Activated CD4-positive, alpha-beta memory T cell treated with anti-CD3 and anti-CD28 coated beads for 36 hours (primary cell): Measurements from ENCODE around the gene VPS72. TPM values are rescaled to one million over a fixed set of nuclear protein-coding genes. Genes with fewer than 3 reads are reported as not detected.

ENCODE experiments used
- CTCF ChIA-PET: fragments of 350-600 bp; sonication (Branson Sonifier 250); formaldehyde crosslinking; loops from one replicate; lab custom pipeline; 2021; ENCODE audit warnings: antibody characterized with exemption, inconsistent platforms; lab: Charles Lee
- POLR2A ChIA-PET: fragments of 350-600 bp; sonication (Branson Sonifier 250); formaldehyde crosslinking; loops from one replicate; lab custom pipeline; 2021; ENCODE audit warnings: antibody characterized with exemption; lab: Charles Lee
- DNase-seq: peaks from one replicate; pipeline ENCODE4 v3.0.0-alpha.2; 2020
- H3K27ac Mint-ChIP-seq: one replicate; pipeline ENCODE4 v1.8.0; 2021; ENCODE audit warnings: mixed read lengths
- H3K27me3 Mint-ChIP-seq: one replicate; pipeline ENCODE4 v1.8.0; 2021; ENCODE audit warnings: mixed read lengths
- H3K36me3 Mint-ChIP-seq: one replicate; pipeline ENCODE4 v1.8.0; 2021; ENCODE audit warnings: mixed read lengths
- H3K4me1 Mint-ChIP-seq: one replicate; pipeline ENCODE4 v1.8.0; 2021; ENCODE audit warnings: low read depth, mixed read lengths
- H3K4me3 Mint-ChIP-seq: one replicate; pipeline ENCODE4 v1.8.0; 2021; ENCODE audit warnings: mild to moderate bottlenecking, mixed read lengths
- H3K9me3 Mint-ChIP-seq: one replicate; pipeline ENCODE4 v1.8.0; 2021; ENCODE audit warnings: mixed read lengths
- intact Hi-C: fragments of 100-400 bp; cut with micrococcal nuclease; formaldehyde crosslinking; loops from one replicate; pipeline ENCODE4 v1.15.1; 2023
- total RNA-seq, 2 experiments: library from RNA; stranded (reverse); gene quantifications; one replicate each; pipeline ENCODE4 v1.2.3, GENCODE V29; 2021

VPS72 gene
- total RNA-seq, 2 experiments from 2014 or later: 77.6 to 80.4 TPM

GRCh38 chr1:151159373-151159772 is 30.6 kb downstream of the VPS72 start:
- H3K36me3 Mint-ChIP-seq: peaks cover 35% of the 10 kb centered on the region
- POLR2A ChIA-PET: interaction anchor here (1.0 to 1.6 kb wide), 4 partner anchors 12 to 597 kb away, joined by 3 to 8 read pairs (median 4); partner anchors contain the start of genes PSMD4 and VPS72

GRCh38 chr1:151158751-151159251 is 31.2 kb downstream of the VPS72 start:
- intact Hi-C loops: loop anchor here (5.0 kb wide), 2 partner anchors 38 to 546 kb away; partner anchors contain the start of gene PIP5K1A
- peak; percentile 51 for DNase-seq
- H3K27me3 Mint-ChIP-seq: no peaks in the 10 kb centered on the region
- H3K9me3 Mint-ChIP-seq: no peaks in the 10 kb centered on the region
- peaks cover 35% of the 10 kb centered on the region for H3K36me3 Mint-ChIP-seq
- H3K4me1 Mint-ChIP-seq: peaks cover 48% of the 10 kb centered on the region
- H3K4me3 Mint-ChIP-seq: peak overlapping the region; percentile 97
- CTCF ChIA-PET: interaction anchor here (0.5 to 9.8 kb wide), 5 partner anchors 28 to 1086 kb away, joined by 3 to 298 read pairs (median 4); no protein-coding TSS in a partner anchor
- POLR2A ChIA-PET: interaction anchor here (1.0 to 2.5 kb wide), 5 partner anchors 13 to 597 kb away, joined by 3 to 10 read pairs (median 5); partner anchors contain the start of genes PSMD4 and VPS72
- peak overlapping the region; percentile 97 for H3K27ac Mint-ChIP-seq

More at GRCh38 chr1:151159373-151159772, 30.6 kb downstream of the VPS72 start:
- no peaks in the 10 kb centered on the region for H3K9me3 Mint-ChIP-seq
- intact Hi-C loops: loop anchor here (5.0 kb wide), 2 partner anchors 38 to 547 kb away; partner anchors contain the start of gene PIP5K1A
- peak overlapping the region; percentile 16 for H3K4me3 Mint-ChIP-seq
- no peaks in the 10 kb centered on the region for H3K27me3 Mint-ChIP-seq
- H3K4me1 Mint-ChIP-seq: peaks cover 52% of the 10 kb centered on the region
- CTCF ChIA-PET: interaction anchor here (0.5 to 9.8 kb wide), 5 partner anchors 28 to 1086 kb away, joined by 3 to 298 read pairs (median 4); no protein-coding TSS in a partner anchor
- H3K27ac Mint-ChIP-seq: peak overlapping the region; percentile 97
- DNase-seq: no peak

GRCh38 chr1:151158326-151158725 is 31.7 kb downstream of the VPS72 start:
- no peaks in the 10 kb centered on the region for H3K27me3 Mint-ChIP-seq
- peaks cover 48% of the 10 kb centered on the region for H3K4me1 Mint-ChIP-seq
- POLR2A ChIA-PET: interaction anchor here (0.6 to 2.5 kb wide), 6 partner anchors 26 to 596 kb away, joined by 4 to 10 read pairs (median 5); partner anchors contain the start of genes C1orf56, PSMD4 and VPS72
- CTCF ChIA-PET: interaction anchor here (1.3 to 9.8 kb wide), 6 partner anchors 22 to 152 kb away, joined by 3 to 298 read pairs (median 5); partner anchors contain the start of gene MINDY1
- H3K27ac Mint-ChIP-seq: peak overlapping the region; percentile 97
- peak overlapping the region; percentile 97 for H3K4me3 Mint-ChIP-seq
- peak; percentile 84 for DNase-seq
- H3K9me3 Mint-ChIP-seq: no peaks in the 10 kb centered on the region
- intact Hi-C loops: loop anchor here (5.0 kb wide), 2 partner anchors 39 to 546 kb away; partner anchors contain the start of gene PIP5K1A
- H3K36me3 Mint-ChIP-seq: peaks cover 35% of the 10 kb centered on the region

- POLR2A ChIA-PET: interaction anchor here (0.6 to 2.5 kb wide), 14 partner anchors 9 to 793 kb away, joined by 3 to 18 read pairs (median 4); partner anchors contain the start of genes C1orf56, CDC42SE1, LYSMD1 and PSMD4
Observed at GRCh38 chr1:151157067-151157531, 32.9 kb downstream of the VPS72 start.

GRCh38 chr1:151156515-151156819 is 33.5 kb downstream of the VPS72 start, which contains the start of gene TNFAIP8L2:
Gene TNFAIP8L2, plus strand, starts transcription at chr1:151156649. Its CDS starts 2,049 bp downstream, at chr1:151158698.
- ChIA-PET CTCF (interaction anchor here (0.6 to 9.8 kb wide), 30 partner anchors 8 to 192 kb away, joined by 3 to 298 read pairs (median 5); partner anchors contain the start of genes C1orf56, CDC42SE1, GABPB2 and MINDY1), POLR2A (interaction anchor here (0.7 to 2.5 kb wide), 12 partner anchors 9 to 793 kb away, joined by 3 to 18 read pairs (median 4); partner anchors contain the start of genes CDC42SE1, LYSMD1, PSMD4 and RPRD2)
- Mint-ChIP-seq H3K27me3 (no peaks in the 10 kb centered on the region), H3K36me3 (peaks cover 31% of the 10 kb centered on the region), H3K9me3 (no peaks in the 10 kb centered on the region), H3K4me3 (peak within 1 kb of the TSS; percentile 97), H3K4me1 (peaks cover 38% of the 10 kb centered on the region), H3K27ac (peak within 1 kb of the TSS; percentile 97)
- peak; percentile 91 for DNase-seq
- intact Hi-C loops: loop anchor here (1.0 to 5.0 kb wide), 8 partner anchors 41 to 596 kb away; partner anchors contain the start of genes CDC42SE1, PIP5K1A and PRUNE1

More at GRCh38 chr1:151157067-151157531, 32.9 kb downstream of the VPS72 start:
- Mint-ChIP-seq H3K27me3 (no peaks in the 10 kb centered on the region), H3K9me3 (no peaks in the 10 kb centered on the region), H3K36me3 (peaks cover 35% of the 10 kb centered on the region), H3K4me3 (peak overlapping the region; percentile 97), H3K27ac (peak overlapping the region; percentile 97), H3K4me1 (peaks cover 44% of the 10 kb centered on the region)
- peak; percentile 86 for DNase-seq
- intact Hi-C loops: loop anchor here (1.0 to 5.0 kb wide), 6 partner anchors 8 to 596 kb away; partner anchors contain the start of genes CDC42SE1, LYSMD1, PIP5K1A and PRUNE1
- CTCF ChIA-PET: interaction anchor here (0.6 to 9.8 kb wide), 32 partner anchors 8 to 192 kb away, joined by 3 to 298 read pairs (median 5); partner anchors contain the start of genes C1orf56, CDC42SE1, GABPB2 and MINDY1

- H3K9me3 Mint-ChIP-seq: no peaks in the 10 kb centered on the region
- no peaks in the 10 kb centered on the region for H3K36me3 Mint-ChIP-seq
- no peaks in the 10 kb centered on the region for H3K27me3 Mint-ChIP-seq
- intact Hi-C loops: no loop called here
- ChIA-PET CTCF (interaction anchor here (0.6 to 1.9 kb wide), 2 partner anchors 48 to 62 kb away, joined by 4 to 6 read pairs; no protein-coding TSS in a partner anchor), POLR2A (interaction anchor here (1.4 kb wide), 1 partner anchor 9 kb away, joined by 3 read pairs; the partner anchor contains the start of gene TNFAIP8L2)
- H3K27ac Mint-ChIP-seq: no peak overlapping the region
- DNase-seq: no peak
- H3K4me3 Mint-ChIP-seq: peak overlapping the region; percentile 77
- peaks cover 6% of the 10 kb centered on the region for H3K4me1 Mint-ChIP-seq
Observed at GRCh38 chr1:151147665-151148064, 42.3 kb downstream of the VPS72 start.

- peak overlapping the region; percentile 1 for H3K27ac Mint-ChIP-seq
- CTCF ChIA-PET: interaction anchor here (0.6 to 1.0 kb wide), 3 partner anchors 8 to 47 kb away, joined by 3 to 6 read pairs (median 6); partner anchors contain the start of gene TNFAIP8L2
- DNase-seq: no peak
- H3K4me3 Mint-ChIP-seq: peak overlapping the region; percentile 77
- peaks cover 6% of the 10 kb centered on the region for H3K4me1 Mint-ChIP-seq
- H3K27me3 Mint-ChIP-seq: no peaks in the 10 kb centered on the region
- POLR2A ChIA-PET: interaction anchor here (1.2 to 1.4 kb wide), 2 partner anchors 10 to 16 kb away, joined by 3 to 4 read pairs; partner anchors contain the start of gene TNFAIP8L2
- H3K9me3 Mint-ChIP-seq: no peaks in the 10 kb centered on the region
- intact Hi-C loops: no loop called here
- H3K36me3 Mint-ChIP-seq: no peaks in the 10 kb centered on the region
Observed at GRCh38 chr1:151147132-151147503, 42.9 kb downstream of the VPS72 start.

- DNase-seq: peak; percentile 92
- POLR2A ChIA-PET: interaction anchor here (1.2 to 1.4 kb wide), 2 partner anchors 10 to 15 kb away, joined by 3 to 4 read pairs; partner anchors contain the start of gene TNFAIP8L2
- H3K4me3 Mint-ChIP-seq: peak within 1 kb of the TSS; percentile 77
- CTCF ChIA-PET: interaction anchor here (0.6 to 1.0 kb wide), 3 partner anchors 9 to 47 kb away, joined by 3 to 6 read pairs (median 6); partner anchors contain the start of gene TNFAIP8L2
- H3K9me3 Mint-ChIP-seq: no peaks in the 10 kb centered on the region
- H3K27me3 Mint-ChIP-seq: no peaks in the 10 kb centered on the region
- intact Hi-C loops: no loop called here
- peaks cover 6% of the 10 kb centered on the region for H3K4me1 Mint-ChIP-seq
- H3K36me3 Mint-ChIP-seq: no peaks in the 10 kb centered on the region
- peak within 1 kb of the TSS; percentile 1 for H3K27ac Mint-ChIP-seq
Observed at GRCh38 chr1:151146412-151147131, 43.4 kb downstream of the VPS72 start, which contains the start of gene SEMA6C. Gene SEMA6C, minus strand, starts transcription at chr1:151146631. Its CDS starts 4,010 bp downstream, at chr1:151142621.

- ChIA-PET CTCF (no interaction called here), POLR2A (interaction anchor here (1.2 kb wide), 1 partner anchor 15 kb away, joined by 4 read pairs; no protein-coding TSS in a partner anchor)
- Mint-ChIP-seq H3K4me1 (peaks cover 6% of the 10 kb centered on the region), H3K4me3 (peak overlapping the region; percentile 77), H3K27me3 (no peaks in the 10 kb centered on the region), H3K36me3 (no peaks in the 10 kb centered on the region), H3K9me3 (no peaks in the 10 kb centered on the region), H3K27ac (no peak overlapping the region)
- intact Hi-C loops: no loop called here
- no peak for DNase-seq
Observed at GRCh38 chr1:151146072-151146411, 44.0 kb downstream of the VPS72 start.

GRCh38 chr1:151145304-151146071 is 44.5 kb downstream of the VPS72 start:
- no peaks in the 10 kb centered on the region for H3K36me3 Mint-ChIP-seq

More at GRCh38 chr1:151145304-151146071, 44.5 kb downstream of the VPS72 start:
- Mint-ChIP-seq H3K9me3 (no peaks in the 10 kb centered on the region), H3K4me1 (peaks cover 6% of the 10 kb centered on the region), H3K27ac (no peak overlapping the region), H3K27me3 (no peaks in the 10 kb centered on the region), H3K4me3 (peak overlapping the region; percentile 77)
- intact Hi-C loops: no loop called here
- DNase-seq: peak; percentile 42
- ChIA-PET POLR2A (interaction anchor here (1.1 kb wide), 1 partner anchor 21 kb away, joined by 3 read pairs; no protein-coding TSS in a partner anchor), CTCF (interaction anchor here (0.8 to 2.4 kb wide), 3 partner anchors 10 to 120 kb away, joined by 3 to 13 read pairs (median 7); no protein-coding TSS in a partner anchor)
